GM18498 (cell line): Measurements from ENCODE around the gene ENKD1.

Experiments
- ATAC-seq: cut with Tn5 transposase; IDR thresholded peaks from one replicate; pipeline ENCODE4 v1.9.1; 2021; ENCODE audit warnings: mild to moderate bottlenecking, moderate library complexity; ENCODE audit not compliant: unreplicated experiment

The ENKD1 gene

GRCh38 chr16:67679935-67680897, 13.7 kb upstream of the ENKD1 start:
- no peak for ATAC-seq

- ATAC-seq: no peak
Measured at GRCh38 chr16:67678354-67679023, 11.9 kb upstream of the ENKD1 start.

- no peak for ATAC-seq
Measured at GRCh38 chr16:67677712-67678111, 11.2 kb upstream of the ENKD1 start.

GRCh38 chr16:67676939-67677338, 10.4 kb upstream of the ENKD1 start:
- no peak for ATAC-seq

GRCh38 chr16:67676516-67676915, 10.0 kb upstream of the ENKD1 start:
- no peak for ATAC-seq

GRCh38 chr16:67675999-67676398, 9.4 kb upstream of the ENKD1 start:
- no peak for ATAC-seq

GRCh38 chr16:67675579-67675935, 9.0 kb upstream of the ENKD1 start:
- no peak for ATAC-seq

- no peak for ATAC-seq
Measured at GRCh38 chr16:67674851-67675578, 8.5 kb upstream of the ENKD1 start.

GRCh38 chr16:67673712-67674580, 7.4 kb upstream of the ENKD1 start:
- no peak for ATAC-seq

- no peak for ATAC-seq
Measured at GRCh38 chr16:67672739-67673662, 6.5 kb upstream of the ENKD1 start.

- ATAC-seq: no peak
Measured at GRCh38 chr16:67672306-67672705, 5.8 kb upstream of the ENKD1 start.

- ATAC-seq: no peak
Measured at GRCh38 chr16:67669499-67670101, 3.0 kb upstream of the ENKD1 start.

GRCh38 chr16:67668495-67669157, 2.1 kb upstream of the ENKD1 start:
- ATAC-seq: no peak

- ATAC-seq: peak; percentile 82
Measured at GRCh38 chr16:67667817-67668494, 1.4 kb upstream of the ENKD1 start.

GRCh38 chr16:67667453-67667816, 885 bp upstream of the ENKD1 start:
- no peak for ATAC-seq

- ATAC-seq: peak; percentile 3
Measured at GRCh38 chr16:67666032-67666551, 458 bp downstream of the ENKD1 start.

GRCh38 chr16:67665598-67665997, 952 bp downstream of the ENKD1 start:
- ATAC-seq: no peak

- no peak for ATAC-seq
Measured at GRCh38 chr16:67664871-67665270, 1.7 kb downstream of the ENKD1 start.
